HG03159 (cell line): ENCODE results near the gene SLC2A4.
"Not testable (repeated sequence)": the region's sequence is repeated elsewhere in the genome, so short reads cannot be mapped to it uniquely, and the experiment has no call there.

ENCODE experiments used
- ATAC-seq: cut with Tn5 transposase; IDR thresholded peaks from one replicate; pipeline ENCODE4 v1.9.1; 2021; ENCODE audit warnings: mild to moderate bottlenecking, moderate library complexity; ENCODE audit not compliant: unreplicated experiment

Gene SLC2A4

GRCh38 chr17:7281074-7281952, at the start of gene SLC2A4:
Gene SLC2A4, plus strand, starts transcription at chr17:7281718. Its CDS starts 217 bp downstream, at chr17:7281935.
- ATAC-seq: no peak

- ATAC-seq: no peak
Measured at GRCh38 chr17:7232114-7232513, 49.4 kb upstream of the SLC2A4 start.

DNA sequence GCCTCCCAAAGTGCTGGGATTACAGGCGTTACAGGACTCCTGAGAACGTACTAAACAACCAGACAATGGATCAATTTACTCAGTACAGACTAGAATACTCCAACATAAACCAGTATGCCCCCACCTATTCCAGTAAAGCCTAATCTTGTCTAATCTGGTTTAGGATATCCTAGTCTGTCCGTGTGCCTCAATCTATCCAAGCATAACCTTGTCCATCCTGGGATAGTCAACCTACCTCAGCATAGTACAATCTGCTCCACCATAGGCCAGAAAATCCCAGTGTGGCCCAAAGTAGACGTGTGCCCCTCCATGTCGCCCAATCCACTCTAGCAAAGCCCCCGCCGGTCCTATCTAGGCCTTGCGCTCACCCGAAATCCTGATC, 47.8 kb upstream of the SLC2A4 start:
- ATAC-seq: no peak

DNA sequence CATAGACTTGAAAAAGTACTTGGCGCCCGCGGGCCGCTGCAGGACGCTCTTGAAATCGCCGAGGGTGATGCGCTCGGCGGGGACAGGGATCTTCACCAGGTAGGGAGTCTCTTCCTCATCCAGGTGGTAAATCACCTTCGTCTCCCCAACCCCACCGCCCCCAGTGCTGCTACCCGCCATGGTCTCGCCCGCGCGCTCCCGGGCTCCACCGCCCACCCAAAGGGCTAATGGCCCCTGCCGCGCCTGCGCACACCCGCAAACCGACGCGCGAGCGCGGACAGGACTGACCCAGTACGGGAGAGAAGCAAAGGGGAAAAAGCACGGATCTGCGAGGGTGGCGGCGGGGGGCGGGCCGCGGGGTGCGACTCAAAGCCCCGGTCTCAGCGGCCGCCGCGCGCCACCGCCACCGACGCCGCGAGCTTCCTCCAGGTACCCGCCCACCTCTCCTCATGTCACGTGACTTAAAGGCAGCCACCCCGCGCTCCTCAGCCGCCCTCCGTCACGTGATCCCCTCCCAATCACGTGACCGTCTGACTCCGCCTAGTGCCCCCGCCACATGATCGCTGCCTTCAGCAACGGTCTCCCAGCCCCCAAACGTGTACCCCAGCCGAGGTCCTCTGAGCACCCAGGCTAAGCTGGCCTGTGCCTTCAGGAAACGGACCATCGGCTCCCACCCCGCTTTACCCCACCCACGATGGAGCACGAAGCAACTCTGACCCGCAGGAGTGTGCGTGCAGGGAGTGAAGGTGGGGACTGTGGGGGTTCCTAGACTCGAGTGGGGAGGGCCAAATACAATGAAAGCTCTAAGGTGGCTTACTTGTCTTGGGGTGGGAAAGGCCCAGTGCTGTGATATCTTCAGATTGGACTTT, 47.2 kb upstream of the SLC2A4 start, which contains the start of gene DVL2:
DVL2 (minus strand) TSS at position 435 of the 869 bp plus-strand sequence; CDS start at position 180, 255 bp downstream.
- no peak for ATAC-seq

GRCh38 chr17:7235693-7236665, 45.5 kb upstream of the SLC2A4 start:
- no peak for ATAC-seq

DNA sequence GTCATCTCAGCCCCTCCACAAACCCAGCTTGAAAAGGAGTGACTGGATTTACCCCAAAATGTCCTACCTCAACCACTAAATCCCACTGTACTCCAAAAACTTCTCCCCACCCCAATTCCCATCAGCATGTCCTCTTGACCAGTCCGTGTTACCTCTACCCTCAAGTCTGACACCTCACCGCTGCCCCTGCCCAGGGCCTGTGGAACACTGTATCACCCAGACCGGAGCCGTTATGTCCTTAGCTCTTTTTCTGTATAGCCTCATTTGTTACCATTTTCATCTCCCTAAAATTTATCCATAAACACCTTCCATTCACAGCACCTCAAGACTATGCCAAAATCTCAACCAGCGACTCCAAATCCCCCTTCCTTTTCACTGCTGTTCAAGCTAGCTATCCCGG, 44.7 kb upstream of the SLC2A4 start:
- ATAC-seq: no peak

GRCh38 chr17:7237266-7237760, 44.2 kb upstream of the SLC2A4 start:
- no peak for ATAC-seq

GRCh38 chr17:7237761-7238419, 43.6 kb upstream of the SLC2A4 start:
- no peak for ATAC-seq

GRCh38 chr17:7238420-7239090, 43.0 kb upstream of the SLC2A4 start:
- no peak for ATAC-seq

DNA sequence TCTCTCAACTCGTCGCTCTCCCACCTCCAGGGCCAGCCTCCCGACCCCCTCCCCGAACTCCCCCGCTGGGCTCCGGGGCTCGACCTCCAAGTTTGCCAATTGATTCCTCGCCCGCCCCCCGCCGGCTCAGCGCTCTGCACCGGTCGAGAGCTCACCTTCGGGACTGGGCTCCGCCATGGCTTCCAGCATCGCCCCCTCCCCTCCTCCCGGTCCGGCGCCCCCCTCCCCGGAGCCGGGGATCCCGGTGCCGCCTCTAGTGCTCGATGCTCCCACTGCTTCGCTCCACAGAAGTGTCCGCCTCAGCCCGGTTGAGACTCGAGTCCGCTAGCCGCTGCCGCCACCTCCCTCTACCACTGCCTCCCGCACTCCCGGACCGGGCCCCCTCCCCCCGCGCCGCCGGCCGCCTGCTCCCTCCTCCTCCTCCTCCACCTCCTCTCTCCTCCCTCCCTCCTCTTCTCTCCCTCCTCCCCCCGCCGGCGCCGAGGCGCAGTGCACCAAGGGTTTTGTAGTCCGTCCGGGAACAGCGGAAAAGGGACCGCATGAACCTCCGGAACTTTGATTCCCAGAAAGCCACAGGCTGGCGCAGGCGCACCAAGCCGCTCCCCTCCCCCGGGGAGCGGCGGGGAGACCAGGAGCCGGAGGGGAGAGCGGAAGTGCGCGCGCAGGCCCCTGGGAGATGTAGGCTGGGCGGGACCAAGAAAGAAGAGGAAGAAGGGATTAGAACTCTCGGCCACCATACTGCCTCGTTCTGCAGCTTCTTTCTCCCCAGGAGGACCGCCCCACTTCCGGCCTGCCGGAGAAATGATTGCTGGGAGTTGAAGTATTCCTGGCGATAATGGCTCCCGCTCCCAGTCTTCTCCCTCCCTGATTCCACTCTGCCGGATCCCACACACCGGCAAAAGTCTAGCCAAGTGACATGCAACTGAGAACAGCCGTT, 42.2 kb upstream of the SLC2A4 start, which contains the start of gene PHF23:
PHF23 (minus strand) TSS at position 367 of the 937 bp plus-strand sequence; CDS start at position 189, 178 bp downstream.
- ATAC-seq: peak; percentile 46

GRCh38 chr17:7240375-7240774, 41.1 kb upstream of the SLC2A4 start:
- ATAC-seq: no peak

GRCh38 chr17:7241090-7241733, 40.3 kb upstream of the SLC2A4 start:
- ATAC-seq: no peak

DNA sequence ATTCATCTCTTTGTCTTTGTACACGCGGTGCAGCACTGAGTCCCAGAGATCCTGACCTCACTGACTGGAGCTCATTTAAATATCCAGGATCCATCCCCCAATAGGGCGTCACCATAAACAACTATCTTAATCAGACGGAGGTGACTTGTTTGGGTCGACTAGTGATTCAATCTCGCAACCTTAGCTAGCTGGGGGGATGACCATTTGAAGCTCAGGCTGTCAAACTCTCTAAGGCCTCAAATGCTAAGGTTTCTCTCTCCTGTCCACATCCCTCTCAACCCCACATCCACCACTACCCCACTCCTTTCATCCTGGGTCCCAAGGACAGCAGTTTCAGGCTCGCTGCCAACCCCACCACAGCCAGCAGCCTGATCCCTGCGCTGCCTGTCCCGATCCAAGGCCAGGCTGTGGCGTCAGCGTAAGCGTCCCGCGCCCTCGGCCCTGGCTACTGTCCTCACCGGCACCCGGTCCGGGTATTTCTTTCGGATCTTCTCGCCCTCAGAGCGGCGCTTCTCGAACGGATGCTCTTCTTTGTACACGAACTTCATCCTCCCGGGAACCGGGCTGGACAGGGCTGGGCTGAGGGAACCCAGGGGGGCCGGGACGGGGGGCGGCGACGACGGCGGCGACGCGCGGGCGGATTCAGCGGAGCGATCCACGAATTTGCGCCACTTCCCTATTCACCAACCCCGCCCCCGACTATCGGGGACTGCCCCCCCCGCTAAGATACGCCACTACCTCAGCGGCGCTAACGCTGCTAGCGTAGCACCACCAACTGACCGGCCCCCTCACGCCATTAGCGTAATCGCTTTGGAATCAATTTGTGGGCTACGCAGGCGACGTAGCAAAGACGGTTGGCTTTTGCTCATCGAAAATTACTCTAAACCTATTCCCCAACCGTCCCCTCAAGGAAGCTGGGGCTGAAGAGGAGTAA, 39.5 kb upstream of the SLC2A4 start, which contains the start of gene GABARAP:
GABARAP (minus strand) TSS at position 667 of the 934 bp plus-strand sequence; CDS start at position 548, 119 bp downstream.
- ATAC-seq: peak; percentile 21

GRCh38 chr17:7242717-7243452, 38.6 kb upstream of the SLC2A4 start:
- peak; percentile 44 for ATAC-seq

DNA sequence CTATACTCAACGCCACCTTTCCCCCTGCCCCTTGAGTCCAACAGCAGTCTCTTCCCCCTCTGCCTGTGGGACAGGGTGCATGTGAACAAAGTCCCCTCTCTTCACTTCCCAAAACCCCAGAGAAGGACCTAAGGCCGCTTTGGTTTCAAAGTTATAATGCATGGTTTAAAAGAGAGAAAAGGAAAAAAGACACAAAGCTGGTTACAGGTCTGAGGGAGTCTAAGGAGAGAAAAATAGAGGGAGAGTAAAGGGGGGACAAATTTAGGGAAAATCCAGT, 38.1 kb upstream of the SLC2A4 start:
- no peak for ATAC-seq

GRCh38 chr17:7243838-7244237, 37.7 kb upstream of the SLC2A4 start:
- not testable (repeated sequence) for ATAC-seq
